ENCODE data around the gene SEMA3A. TPM values are rescaled to one million over a fixed set of nuclear protein-coding genes. Genes with fewer than 3 reads are reported as not detected.

SEMA3A gene
- total RNA-seq = 5.1 and 43.0 TPM in 2 replicates

DNA sequence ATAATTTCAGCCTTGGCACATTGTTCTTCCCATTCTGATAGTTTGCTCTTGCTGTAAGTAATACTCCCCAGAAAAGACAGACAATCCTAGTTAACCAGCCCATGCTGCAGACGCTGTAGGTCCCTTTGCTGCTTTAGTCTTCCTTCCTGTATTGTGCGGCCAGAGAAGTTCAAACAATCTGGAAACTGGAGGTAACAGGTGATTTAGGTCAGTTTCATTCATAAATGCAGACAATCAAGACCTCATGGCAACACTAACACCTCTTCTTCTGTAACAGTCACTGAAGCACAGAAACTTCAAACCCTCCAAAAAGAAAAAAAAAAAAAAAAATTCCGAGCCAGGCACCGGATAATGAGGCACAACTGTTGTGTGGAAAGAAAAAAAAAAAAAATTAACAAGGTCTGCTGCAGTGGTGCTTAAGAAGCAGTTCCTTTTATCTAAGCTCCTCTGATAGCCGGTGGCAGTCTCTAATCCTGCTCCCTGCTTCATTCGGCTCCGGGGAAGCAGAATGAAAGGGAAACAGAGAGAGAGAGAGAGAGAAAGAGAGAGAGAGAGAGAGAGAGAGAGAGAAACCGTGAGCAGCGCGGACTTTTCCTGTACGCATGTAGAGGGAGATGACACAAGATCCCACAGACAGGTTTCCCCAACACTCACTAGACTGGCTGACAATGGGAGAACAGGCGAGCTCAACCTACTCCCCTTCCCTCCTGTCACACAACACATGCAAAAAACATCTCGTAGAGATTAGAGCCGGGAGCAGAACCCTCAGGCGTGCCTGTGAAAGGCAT, at the start of gene SEMA3A:
TSS of gene SEMA3A (minus strand) at position 306 of the 788 bp plus-strand sequence. CDS start at position 103, 203 bp downstream.

